Mucosa of gallbladder (tissue), 1 donor: ENCODE measurements around the gene RMRP. TPM values are rescaled to one million over a fixed set of nuclear protein-coding genes. Genes with fewer than 3 reads are reported as not detected.

Experiments
- DNase-seq: peaks from one replicate; pipeline ENCODE4 v3.0.0-alpha.2; 2020; ENCODE audit warnings: low spot score
- total RNA-seq: library from RNA; stranded (reverse); gene quantifications from one replicate; pipeline ENCODE4 v1.2.1, GENCODE V29; 2021
- donor health status: DM: no; HTN: no; CAD: no.

RMRP gene
- 17,824 TPM for total RNA-seq

DNA sequence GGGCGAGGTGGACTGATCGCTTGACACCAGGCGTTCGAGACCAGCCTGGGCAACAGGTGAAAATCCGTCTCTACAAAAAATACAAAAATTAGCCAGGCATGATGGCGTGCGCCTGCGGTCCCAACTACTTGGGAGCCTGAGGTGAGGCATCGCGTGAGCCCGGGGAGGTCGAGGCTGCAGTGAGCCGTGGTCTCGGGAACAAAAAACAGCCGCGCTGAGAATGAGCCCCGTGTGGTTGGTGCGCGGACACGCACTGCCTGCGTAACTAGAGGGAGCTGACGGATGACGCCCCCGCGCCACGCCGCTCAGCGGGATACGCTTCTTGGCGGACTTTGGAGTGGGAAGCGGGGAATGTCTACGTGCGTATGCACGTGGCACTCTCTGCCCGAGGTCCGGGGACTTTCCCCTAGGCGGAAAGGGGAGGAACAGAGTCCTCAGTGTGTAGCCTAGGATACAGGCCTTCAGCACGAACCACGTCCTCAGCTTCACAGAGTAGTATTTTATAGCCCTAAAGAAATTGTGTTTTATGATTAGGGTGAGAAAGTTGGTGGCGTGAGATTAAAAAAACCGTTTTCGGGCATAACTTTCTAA lies at the start of gene RMRP:
TSS of gene RMRP (minus strand) at position 474 of the 591 bp plus-strand sequence.
- DNase-seq, result peak; percentile 97

- DNase-seq, result no peak
Observed at GRCh38 chr9:35706951-35707350, 49.1 kb upstream of the RMRP start.

- DNase-seq, result no peak
Observed at GRCh38 chr9:35705836-35706430, 48.1 kb upstream of the RMRP start.

DNA sequence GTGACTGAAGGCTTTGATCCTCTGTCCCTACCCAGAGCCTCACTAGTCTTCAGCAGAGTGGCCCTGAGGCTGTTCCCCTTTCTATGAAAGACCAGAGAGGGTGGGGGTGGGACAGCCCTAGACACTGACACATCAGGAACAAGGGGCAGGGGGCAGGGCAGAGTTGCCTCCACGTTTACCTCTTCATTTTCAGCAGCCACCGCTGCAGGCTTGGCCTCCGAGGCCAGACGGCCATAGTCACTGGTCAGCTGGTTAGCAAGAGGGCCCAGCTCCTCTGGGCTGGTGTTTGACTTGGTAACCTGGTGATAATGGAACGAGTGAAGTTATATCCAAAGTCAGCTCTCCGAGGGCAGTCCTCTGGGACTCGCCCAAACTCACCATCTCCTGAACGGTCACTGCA lies 47.6 kb upstream of the RMRP start:
- DNase-seq, result no peak

- DNase-seq, result no peak
Observed at GRCh38 chr9:35703906-35704672, 46.3 kb upstream of the RMRP start.

DNA sequence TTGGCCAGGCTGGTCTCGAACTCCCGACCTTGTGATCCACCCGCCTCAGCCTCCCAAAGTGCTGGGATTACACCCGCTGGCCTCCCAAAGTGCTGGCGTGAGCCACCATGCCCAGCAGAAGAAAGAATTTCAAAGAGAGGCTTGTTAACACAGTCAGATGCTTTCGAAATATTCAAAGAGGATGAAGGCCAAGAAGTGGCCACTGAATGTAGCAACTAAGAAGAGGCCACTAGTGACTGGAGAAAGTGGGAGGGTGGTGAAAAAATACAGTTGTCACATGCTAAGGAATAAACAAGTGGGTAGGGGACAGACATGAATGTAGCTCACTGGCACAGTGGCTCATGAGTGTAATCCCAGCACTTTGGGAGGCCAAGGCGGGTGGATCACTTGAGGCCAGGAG lies 44.9 kb upstream of the RMRP start:
- DNase-seq, result no peak

- no peak for DNase-seq
Observed at GRCh38 chr9:35700942-35701341, 43.1 kb upstream of the RMRP start.

DNA sequence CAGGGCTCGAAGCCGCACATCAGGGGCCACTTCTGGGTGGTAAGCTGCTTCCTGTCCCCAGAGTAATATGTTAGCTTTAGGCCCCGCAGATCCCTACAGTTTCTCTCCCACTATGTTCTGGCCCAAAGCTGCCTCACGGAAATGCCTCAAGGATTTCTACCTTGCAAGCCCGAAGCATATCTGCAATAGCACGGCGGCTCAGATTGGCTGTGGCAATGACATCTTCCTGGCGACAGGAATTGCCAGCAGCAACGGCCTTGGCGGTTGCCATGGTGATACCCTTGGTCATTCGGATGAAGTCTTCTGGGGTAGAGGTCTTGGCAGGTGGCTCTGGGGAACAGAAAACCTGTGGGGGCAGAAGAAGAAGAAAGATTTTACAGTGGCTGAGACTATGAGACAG lies 42.2 kb upstream of the RMRP start:
- DNase-seq, result no peak

DNA sequence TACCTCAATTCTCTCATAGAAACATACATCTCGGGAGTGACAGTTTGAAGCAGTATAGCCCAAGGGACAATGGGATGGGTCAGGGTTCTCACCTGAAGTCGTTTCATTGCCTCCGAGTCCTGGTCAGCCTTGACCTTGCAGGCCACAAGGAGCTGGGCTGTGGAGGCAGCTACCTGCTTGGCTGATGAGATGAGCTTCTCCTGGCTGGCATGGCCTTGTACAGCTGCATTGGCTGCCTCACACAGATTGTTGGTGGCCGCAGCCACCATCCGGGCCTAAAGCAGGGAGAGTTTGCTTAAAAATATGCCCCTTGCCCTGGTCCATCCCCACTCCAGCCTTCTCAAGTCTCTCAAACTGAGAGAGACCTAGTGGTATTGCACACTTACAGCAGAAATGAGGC lies 40.4 kb upstream of the RMRP start:
- no peak for DNase-seq

DNA sequence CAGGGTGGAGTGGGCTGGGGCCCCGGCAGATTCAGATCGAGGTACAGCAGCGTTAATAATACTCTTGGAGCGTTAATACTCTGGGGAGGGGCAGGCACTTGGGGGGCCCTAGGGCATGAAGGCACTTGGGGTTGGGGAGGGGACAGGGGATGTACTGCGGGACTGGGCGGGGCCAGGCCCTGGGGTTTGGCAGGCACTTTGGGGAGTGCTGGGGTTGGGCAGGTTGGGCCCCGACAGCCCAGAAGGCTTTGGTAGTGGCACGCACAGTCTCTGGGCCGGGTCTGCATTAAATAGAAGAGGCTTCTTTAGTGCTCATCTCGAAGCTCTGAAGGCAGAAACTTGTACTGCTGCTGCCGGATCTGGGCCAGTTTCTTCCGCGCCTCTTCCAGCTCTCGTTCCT lies 39.7 kb upstream of the RMRP start:
- DNase-seq, result no peak

GRCh38 chr9:35696520-35697215 lies 38.8 kb upstream of the RMRP start:
- DNase-seq, result peak; percentile 60

- DNase-seq, result peak; percentile 66
Observed at GRCh38 chr9:35695943-35696401, 38.2 kb upstream of the RMRP start.

GRCh38 chr9:35691757-35692301 lies 34.0 kb upstream of the RMRP start:
- no peak for DNase-seq

DNA sequence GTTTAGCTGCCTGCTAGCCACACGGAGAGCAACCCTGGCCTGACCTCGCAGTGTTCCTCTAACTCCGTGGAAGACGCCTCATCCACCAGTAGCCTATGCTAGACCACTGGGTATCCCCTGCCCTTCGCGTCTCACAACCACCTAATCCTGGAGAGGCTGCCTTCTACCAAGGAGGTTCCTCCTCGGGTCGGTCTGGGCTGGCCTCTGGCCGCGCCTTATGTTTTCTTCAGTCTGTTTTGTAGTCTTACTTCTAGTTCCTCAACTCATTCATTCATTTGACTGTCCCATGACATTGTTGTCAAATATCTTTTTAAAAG lies 33.5 kb upstream of the RMRP start:
- DNase-seq, result no peak

DNA sequence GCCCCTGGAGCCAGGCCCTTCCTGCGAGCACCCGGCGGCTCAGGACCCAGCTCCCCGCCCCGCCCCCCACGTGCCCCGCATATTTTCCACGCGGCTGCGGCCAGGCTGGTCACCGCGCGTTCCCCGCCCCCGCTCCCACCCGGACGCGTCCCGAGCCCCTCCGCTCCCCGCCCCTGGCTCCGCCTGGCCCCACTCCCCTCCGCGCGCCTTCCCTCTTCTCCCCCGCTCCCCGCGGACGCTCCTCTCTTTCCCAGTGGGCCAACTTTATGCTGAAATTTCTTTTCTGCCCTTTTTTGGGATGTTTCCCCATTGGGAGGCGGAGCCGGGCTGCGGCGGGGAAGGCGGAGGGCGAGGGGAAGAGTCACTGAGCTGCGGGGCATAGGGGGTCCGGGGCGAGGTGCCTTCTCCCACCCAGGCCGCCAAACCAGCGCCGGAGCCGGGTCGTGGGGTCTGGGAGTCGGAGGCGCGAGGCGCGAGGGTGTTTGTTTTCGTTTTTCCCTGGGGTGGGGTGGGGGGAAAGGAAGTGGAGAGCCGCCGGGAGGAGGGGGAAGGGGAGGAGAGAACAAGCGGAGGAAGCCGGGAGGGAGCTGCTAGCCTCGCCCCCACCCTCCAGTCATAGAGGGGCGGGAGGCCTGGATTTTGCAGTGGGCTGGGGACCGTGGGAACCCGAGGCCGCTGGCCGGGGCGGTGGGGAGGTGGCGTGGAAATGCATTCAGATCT lies 33.0 kb upstream of the RMRP start:
- DNase-seq, result peak; percentile 76

GRCh38 chr9:35690294-35690613 lies 32.4 kb upstream of the RMRP start:
- DNase-seq, result no peak

DNA sequence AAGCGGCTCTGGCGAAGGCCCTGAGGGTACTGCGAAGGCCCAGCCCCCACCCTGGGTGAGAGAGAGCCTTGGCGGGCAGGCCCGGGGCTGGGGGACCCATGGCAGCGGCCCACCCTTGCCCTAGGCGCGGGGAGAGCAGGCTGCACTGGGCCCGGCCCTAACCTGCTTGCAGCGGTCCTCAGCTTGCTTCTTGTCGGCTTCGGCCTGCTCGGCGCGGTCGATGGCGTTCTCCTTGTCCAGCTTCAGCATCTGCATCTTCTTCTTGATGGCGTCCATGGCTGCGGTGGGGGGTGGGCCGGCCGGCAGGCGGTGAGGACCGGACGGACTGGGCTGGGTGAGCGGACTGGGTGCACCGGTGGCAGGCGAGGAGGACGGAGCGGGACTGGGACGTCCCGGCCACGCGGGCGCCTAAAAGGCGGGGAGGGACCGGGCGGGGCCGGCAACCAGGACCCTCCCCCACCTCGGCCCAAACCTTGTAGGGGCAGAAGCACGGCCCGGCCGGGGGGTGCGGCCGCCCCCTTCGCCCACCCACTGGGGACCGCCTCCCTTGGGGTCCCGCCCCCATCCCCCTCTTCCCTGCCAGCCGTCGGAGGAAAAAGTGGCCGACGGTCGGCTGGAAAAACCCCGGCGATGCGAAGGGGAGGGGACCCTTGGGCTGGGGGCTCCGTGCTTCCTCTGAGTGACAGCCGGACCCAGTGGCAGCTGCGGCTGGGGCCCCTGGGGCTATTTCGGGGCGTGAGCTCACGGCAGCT lies 31.9 kb upstream of the RMRP start, which contains the start of gene TPM2:
TSS of gene TPM2 (minus strand) at position 384 of the 752 bp plus-strand sequence. CDS start at position 276, 108 bp downstream.
- DNase-seq, result peak; percentile 72

GRCh38 chr9:35688558-35689541 lies 31.0 kb upstream of the RMRP start:
- DNase-seq, result no peak

- no peak for DNase-seq
Observed at GRCh38 chr9:35687972-35688557, 30.2 kb upstream of the RMRP start.
